ENCODE results near the gene SH2D4B.
"Not testable (repeated sequence)": the region's sequence is repeated elsewhere in the genome, so short reads cannot be mapped to it uniquely, and the experiment has no call there.

Gene SH2D4B

GRCh38 chr10:80526218-80526617 lies 11.5 kb upstream of the SH2D4B start:
- DNase-seq: no peak

DNA sequence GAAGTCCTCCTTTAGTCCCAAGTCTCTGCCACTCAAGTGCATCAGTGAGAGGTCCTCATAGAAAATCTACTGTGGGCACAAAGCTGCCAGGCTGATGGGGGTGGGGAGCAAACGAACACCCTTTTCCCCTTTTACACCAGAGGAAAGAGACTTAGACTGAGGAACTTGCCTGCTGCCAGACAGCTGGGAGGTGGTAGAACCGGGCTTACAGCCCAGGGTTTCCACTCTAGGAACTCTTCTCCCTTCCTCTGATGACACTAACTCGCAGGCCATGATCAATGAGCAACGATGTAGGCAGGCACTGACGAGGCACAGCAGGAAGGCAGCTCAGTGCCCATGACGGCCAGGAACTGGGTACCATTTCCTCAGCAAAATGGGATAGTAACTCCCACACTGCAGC lies 11.0 kb upstream of the SH2D4B start:
- no peak for DNase-seq

DNA sequence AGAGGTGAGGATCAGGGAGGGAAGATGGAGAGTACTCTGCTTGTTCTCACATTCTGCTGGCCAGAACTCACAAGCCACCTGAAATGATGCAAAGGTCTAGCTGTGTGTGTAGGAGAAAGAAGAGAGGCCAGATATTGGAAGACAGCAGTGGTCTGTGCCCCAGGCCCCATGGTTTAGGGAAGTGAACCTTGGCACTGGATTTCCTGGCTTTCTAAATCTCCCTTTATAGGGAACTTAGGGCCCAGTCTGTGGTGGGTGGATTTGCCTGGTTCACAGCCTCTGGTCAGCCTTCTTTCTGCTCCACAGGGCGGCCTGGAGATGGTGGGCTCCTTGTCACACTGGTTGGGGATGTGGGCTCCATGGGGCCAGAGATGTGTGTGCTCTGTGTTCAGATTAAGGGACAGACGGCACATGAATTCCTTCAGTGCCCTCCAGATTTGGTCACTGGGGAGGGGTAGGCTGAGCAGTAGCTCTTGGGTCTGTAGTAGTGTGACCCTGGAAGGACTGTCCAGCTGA lies 9.5 kb upstream of the SH2D4B start:
- DNase-seq: no peak

DNA sequence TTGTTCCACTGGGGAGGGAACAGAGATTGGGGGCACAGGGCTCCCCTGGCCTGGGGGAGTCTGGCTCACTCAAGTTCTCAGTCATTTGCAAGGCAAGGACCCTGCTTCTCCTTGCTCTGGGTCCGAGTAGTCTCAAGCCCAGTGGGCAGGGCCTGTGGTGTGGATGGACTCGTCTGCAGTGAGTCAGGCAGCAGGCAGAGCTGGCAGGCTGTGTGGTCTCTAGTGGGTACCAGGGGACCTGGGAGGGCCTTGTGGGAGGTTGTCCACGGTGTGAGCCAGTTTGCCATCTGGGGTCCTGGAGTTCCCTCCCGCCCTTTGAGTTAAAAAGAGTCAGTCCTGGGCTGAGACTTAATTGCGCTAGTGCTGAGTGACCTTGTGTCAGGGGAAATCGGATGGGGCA lies 8.8 kb upstream of the SH2D4B start:
- DNase-seq: no peak

DNA sequence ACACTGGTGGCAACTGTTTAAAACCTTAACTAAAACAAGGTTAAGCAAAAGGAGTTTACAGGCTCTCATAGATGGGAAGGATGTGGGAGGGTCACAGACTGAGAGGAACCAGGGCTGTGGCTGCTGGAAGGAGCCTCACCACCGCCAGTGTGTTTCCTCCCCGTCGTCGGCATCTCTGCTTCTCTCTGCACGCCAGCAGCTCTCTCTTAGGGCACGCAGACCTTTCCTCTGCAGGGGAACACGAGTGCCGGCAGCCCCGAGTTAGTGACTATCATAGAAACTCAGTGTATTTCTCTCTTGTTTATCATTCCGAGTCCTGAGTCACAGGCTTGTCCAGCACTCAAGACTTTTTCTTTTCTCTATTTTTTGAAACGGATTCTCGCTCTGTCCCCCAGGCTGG lies 8.1 kb upstream of the SH2D4B start:
- no peak for DNase-seq

- DNase-seq: peak; percentile 15
Measured at GRCh38 chr10:80530251-80530650, 7.5 kb upstream of the SH2D4B start.

DNA sequence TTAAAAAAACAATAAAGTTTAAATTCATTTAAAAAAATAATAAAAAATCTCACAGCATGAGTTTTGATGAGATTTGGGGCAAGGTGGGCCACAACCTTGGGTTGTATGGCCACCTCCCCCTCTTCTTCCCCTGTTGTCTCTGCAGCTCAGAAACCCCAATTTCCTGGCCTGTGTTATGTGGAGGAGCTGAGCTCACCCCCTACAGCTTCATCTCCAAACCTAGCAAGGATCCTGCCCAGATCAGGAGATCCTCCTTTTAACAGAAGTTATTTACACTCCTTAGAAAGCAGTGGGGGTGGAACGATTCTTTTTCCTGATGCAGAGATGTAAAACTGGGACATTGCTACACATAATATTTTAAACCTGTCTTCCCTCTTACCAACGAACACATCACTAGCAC lies 6.9 kb upstream of the SH2D4B start:
- no peak for DNase-seq

DNA sequence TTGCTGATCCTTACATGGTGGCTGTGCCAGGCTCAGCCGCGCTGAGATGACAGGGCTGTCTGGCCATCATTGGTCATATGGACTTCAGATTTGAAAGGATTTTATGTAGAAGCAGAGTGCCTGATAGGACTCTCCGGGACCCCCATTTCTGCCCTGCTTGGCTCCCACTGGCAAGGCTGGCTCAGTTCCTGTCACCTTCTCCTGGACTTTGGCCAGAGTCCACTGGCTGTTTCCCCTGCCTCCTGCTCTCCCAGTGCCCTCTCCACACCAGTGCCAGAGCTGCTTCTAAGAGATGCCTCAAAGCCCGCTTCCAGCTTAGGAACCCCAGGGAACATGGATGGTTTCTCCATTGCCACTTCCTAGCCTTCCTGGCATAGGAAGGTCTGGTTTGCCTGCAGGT lies 5.1 kb upstream of the SH2D4B start:
- DNase-seq: no peak

DNA sequence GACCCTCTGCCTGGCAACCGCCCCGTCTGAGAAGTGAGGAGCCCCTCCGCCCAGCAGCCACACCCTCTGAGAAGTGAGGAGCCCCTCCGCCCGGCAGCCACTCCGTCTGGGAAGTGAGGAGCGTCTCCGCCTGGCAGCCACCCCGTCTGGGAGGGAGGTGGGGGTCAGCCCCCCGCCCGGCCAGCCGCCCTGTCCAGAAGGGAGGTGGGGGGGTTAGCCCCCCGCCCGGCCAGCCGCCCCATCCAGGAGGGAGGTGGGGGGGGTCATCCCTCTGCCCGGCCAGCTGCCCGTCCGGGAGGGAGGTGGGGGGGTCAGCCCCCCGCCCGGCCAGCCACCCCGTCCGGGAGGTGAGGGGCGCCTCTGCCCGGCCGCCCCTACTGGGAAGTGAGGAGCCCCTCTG lies 3.6 kb upstream of the SH2D4B start:
- not testable (repeated sequence) for DNase-seq

DNA sequence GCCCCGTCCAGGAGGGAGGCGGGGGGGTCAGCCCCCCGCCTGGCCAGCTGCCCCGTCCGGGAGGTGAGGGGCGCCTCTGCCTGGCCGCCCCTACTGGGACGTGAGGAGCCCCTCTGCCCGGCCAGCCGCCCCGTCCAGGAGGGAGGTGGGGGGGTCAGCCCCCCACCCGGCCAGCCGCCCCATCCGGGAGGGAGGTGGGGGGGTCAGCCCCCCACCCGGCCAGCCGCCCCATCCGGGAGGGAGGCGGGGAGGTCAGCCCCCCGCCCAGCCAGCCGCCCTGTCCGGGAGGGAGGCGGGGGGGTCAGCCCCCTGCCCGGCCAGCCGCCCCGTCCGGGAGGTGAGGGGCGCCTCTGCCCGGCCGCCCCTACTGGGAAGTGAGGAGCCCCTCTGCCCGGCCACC lies 3.1 kb upstream of the SH2D4B start:
- not testable (repeated sequence) for DNase-seq

DNA sequence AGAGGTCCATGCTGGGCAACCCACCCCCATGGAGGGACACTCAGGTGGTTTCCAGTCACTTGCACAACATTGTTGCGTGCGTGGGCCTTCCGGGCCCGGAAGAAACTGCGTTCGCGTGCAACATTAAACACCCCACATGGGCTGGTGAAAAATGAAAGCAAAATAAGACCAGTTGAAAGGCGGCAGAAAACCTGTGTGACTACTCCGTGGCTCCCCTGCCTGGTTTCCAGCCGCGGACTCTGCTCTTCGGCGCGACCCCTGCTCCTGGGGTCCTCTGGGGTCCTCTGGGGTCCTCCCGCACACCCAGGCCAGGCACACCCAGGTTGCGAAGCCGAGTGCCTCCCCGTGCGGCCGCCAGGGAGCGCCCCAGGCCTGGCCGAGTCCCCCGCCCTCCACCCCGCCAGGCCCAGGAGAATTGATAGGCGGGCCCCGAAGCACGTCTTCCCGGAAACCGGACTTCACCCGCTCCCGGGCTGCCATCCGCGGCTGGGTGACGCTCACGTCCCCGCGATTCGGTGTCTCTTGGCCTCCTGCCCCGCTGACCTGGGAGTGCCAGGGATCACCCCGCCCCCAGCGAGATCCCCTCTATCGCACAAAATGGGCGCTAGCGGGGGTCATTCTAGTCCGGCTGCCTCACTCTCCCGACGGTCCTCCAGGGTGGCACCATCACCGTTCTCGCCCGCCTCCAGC lies 1.9 kb upstream of the SH2D4B start:
- DNase-seq: peak; percentile 67

GRCh38 chr10:80536361-80536835 lies 1.3 kb upstream of the SH2D4B start:
- no peak for DNase-seq

- DNase-seq: no peak
Measured at GRCh38 chr10:80537086-80537735, 491 bp upstream of the SH2D4B start.

DNA sequence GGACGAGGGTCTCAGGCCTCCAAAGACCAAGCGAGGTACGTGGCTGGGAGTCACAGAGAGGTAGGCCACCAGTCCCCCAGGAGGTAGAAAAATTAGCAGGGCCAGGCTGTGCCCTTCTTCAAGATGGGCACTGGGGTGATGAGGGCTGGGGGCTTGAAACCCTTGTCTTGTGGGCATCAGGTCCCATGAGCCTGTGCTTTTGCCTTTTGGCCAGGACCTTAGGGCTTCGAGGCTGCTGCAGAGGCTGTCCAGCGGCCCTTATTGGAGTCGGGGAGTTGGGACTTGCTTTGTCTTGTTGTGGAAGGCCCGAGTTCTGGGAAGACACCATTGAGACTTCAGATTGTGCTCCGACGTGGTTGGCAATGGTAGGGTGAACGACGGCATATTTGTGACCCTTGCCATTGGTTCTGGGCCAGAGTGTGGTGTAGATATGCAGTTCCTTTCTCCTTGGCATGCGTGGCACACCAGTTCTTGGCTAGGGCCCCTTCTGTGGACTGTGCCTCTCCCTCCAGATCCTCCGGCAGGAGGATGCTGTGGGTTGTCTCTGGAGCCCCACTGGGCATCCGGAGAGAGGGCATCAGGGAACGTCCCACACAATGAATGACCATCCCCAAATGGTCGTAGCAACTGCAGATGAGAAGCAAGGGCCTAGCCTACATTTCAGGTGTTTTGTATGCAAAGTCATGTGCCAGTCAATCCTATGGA lies 931 bp downstream of the SH2D4B start:
- DNase-seq: no peak

- no peak for DNase-seq
Measured at GRCh38 chr10:80539421-80540031, 1.8 kb downstream of the SH2D4B start.

- no peak for DNase-seq
Measured at GRCh38 chr10:80540136-80540535, 2.4 kb downstream of the SH2D4B start.

GRCh38 chr10:80540618-80540980 lies 2.9 kb downstream of the SH2D4B start:
- DNase-seq: no peak

DNA sequence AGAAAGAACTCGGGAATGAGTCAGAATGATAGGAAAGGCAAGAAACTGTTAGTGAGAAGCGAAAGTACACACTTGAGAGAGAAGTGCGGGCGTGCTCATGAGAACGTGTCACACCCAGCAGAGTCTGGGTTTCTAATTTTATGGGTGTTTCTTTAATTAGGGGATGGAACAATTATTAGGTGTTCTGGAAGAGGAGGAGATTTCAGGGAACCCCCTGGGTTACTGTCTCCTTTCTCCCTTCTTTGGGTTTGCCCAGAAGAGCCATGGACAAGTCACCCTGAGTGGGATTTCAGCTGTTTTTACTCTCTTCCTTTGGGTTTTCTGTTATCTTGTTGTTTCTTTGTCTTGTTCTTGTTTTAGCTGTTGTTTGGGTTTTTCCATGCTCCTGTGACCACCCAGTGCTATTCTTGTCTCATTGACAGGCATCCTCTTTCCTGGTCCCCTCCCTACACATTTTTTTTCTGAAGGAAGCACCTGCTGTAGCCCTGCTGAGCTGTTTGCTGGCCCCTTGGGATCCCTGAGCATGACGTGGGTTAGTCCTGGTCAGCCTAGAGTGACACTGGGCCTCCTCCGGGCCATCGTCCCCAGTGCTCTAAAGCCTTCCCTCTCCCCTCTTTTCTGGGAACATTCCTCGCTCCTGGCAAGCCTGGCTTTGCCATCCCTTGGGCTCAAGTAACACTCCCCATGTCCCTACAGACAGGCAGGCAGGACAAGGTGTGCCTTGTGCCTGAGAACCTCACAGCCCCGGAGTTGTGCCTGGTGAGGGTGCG lies 3.5 kb downstream of the SH2D4B start:
- no peak for DNase-seq

DNA sequence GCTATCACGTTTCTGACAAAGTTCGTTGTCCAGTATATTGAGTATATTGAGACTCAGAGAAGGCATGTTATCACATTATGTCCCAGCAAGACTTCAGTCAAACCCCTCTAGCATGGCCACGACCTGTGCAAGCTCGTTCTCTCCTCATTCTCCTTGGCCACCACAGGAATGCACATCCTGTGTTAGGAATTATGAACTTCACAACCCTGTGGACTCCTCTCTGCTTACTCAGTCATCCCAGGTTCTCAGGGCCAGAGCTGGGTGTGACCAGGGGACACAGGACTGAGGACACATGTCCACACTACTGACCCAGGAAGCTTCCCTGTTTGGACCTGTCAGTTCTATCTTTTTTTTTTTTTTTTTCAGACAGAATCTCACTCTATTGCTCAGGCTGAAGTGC lies 4.4 kb downstream of the SH2D4B start:
- DNase-seq: no peak

- DNase-seq: no peak
Measured at GRCh38 chr10:80542652-80543318, 5.1 kb downstream of the SH2D4B start.

DNA sequence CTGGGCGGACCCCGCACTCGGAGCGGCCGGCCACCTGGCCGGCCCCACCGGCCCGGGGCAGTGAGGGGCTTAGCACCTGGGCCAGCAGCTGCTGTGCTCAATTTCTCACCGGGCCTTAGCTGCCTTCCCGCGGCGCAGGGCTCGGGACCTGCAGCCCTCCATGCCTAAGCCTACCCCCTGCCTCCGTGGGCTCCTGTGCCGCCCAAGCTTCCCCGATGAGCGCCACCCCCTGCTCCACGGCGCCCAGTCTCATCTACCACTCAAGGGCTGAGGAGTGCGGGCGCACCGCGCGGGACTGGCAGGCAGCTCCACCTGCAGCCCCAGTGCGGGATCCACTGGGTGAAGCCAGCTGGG lies 5.6 kb downstream of the SH2D4B start:
- not testable (repeated sequence) for DNase-seq

DNA sequence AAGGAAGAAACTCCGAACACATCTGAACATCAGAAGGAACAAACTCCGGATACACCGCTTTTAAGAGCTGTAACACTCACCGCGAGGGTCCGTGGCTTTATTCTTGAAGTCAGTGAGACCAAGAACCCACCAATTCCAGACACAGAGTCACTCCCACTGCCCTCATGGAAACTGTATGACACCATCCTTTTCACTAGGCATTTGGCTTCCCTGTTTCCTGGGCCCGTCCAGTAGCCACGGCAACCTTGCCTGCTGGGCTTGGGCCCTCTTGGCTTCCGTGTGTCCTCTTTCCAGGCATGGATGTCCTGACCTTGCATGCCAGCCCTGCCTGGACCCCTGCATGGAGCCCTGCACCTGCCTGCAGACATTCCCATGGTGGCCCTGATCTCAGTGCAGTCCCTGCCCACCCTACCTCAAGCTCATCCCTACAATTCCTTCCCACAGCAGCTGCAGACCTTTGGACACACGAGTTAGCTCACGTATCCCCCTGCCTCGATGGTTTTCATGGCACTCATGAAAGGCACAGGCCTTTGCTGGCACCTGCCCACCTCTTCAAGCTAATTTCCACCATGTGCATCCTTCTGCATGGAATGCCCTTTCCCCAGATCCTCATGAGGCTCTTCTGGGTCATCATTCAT lies 6.7 kb downstream of the SH2D4B start:
- DNase-seq: no peak
